ENCODE results near the gene GOLGA1.

DNA sequence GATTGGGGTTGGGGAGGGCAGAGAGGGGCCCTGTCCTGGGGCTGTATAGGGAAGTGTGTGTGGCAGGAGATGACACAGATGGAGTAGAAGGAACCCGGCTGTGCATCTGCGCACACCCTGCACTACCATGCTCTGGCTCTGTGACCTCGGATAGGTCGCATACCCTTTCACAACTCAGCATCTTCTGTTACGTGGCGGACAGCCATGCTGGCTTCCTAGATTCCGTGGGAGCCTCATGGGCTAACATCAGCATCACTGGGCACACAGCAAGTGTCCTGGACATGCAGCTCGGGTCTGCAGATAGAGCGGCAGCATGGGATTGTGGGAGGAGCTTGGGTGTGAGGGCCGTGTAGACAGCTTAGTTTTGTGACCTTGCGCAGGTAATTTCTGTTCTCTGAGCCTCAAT lies 69.7 kb downstream of the GOLGA1 start:
- TF ChIP-seq, protein P1, sequence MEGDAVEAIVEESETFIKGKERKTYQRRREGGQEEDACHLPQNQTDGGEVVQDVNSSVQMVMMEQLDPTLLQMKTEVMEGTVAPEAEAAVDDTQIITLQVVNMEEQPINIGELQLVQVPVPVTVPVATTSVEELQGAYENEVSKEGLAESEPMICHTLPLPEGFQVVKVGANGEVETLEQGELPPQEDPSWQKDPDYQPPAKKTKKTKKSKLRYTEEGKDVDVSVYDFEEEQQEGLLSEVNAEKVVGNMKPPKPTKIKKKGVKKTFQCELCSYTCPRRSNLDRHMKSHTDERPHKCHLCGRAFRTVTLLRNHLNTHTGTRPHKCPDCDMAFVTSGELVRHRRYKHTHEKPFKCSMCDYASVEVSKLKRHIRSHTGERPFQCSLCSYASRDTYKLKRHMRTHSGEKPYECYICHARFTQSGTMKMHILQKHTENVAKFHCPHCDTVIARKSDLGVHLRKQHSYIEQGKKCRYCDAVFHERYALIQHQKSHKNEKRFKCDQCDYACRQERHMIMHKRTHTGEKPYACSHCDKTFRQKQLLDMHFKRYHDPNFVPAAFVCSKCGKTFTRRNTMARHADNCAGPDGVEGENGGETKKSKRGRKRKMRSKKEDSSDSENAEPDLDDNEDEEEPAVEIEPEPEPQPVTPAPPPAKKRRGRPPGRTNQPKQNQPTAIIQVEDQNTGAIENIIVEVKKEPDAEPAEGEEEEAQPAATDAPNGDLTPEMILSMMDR (IDR thresholded peaks at IDR 0.05), result no peak
- no peak for TF ChIP-seq POLR2A (IDR thresholded peaks at IDR 0.05)

Measured in uterus (tissue), 2 donors.